Motor neuron (in vitro differentiated cells): ENCODE results near the gene FAM118B. TPM values are rescaled to one million over a fixed set of nuclear protein-coding genes. Genes with fewer than 3 reads are reported as not detected.
"Not testable (repeated sequence)": the region's sequence is repeated elsewhere in the genome, so short reads cannot be mapped to it uniquely, and the experiment has no call there.

ENCODE experiments used
- ATAC-seq, 8 experiments: fragments of 200-7000 bp; cut with Tn5 transposase; replicated peaks in 6 of 8; 2 replicates each; pipeline ENCODE4 v1.8.0; 2021; ENCODE audit warnings: mild to moderate bottlenecking in 8 of 8, moderate library complexity in 8 of 8
- H3K27ac ChIP-seq, 2 donors: fragments of 250-450 bp; sonication (Bioruptor Pico); 2 replicates each; pipeline ENCODE4 v1.9.0; 2021; ENCODE audit warnings: antibody characterized with exemption in 2 of 2, mild to moderate bottlenecking in 2 of 2, moderate library complexity in 1 of 2
- H3K4me1 ChIP-seq, 2 donors: fragments of 250-450 bp; sonication (Bioruptor Pico); replicated peaks in 1 of 2; 2 replicates each; pipeline ENCODE4 v1.6.1; 2021; ENCODE audit warnings: antibody characterized with exemption in 2 of 2, mild to moderate bottlenecking in 2 of 2, moderate library complexity in 1 of 2
- H3K4me3 ChIP-seq, 5 donors: fragments of 250-450 bp; sonication (Bioruptor Pico); 2 replicates each; pipeline ENCODE4 v1.9.0; 2021; ENCODE audit warnings: antibody characterized with exemption in 5 of 5, mild to moderate bottlenecking in 5 of 5, moderate library complexity in 4 of 5
- WGBS, 10 experiments: fragments of 450-650 bp; shearing (Covaris generic); methylation state at CpG; one replicate each; pipeline ENCODE4 v1.0.0; 2022; 5-methylcytosine and 5-hydroxymethylcytosine counted together
- in situ Hi-C, 9 experiments: fragments of 400-800 bp; cut with MboI; loops; one replicate each; pipeline ENCODE4 v1.15.0; 2021; ENCODE audit warnings: low sequenced_read_pairs in 9 of 9, low pct_unique_long_range_greater_than_20kb in 2 of 9; ENCODE audit not compliant: unreplicated experiment in 9 of 9
- total RNA-seq, 8 experiments: library from RNA; unstranded; fragments of 300-600 nt; gene quantifications; 2 replicates each; pipeline versions ENCODE4 v1.2.3 to v1.2.4, GENCODE V29; 2022

FAM118B gene
- total RNA-seq, 8 experiments from 2014 or later: 11.1 to 27.1 (median 19.9) TPM

- no peak for ATAC-seq
- in situ Hi-C loops: no loop called here
- H3K27ac ChIP-seq: no peak overlapping the region
- H3K4me3 ChIP-seq: no peak overlapping the region
- no peaks in the 10 kb centered on the region for H3K4me1 ChIP-seq
- WGBS, 10 experiments: 73 to 100% (median 90%) methylated on average over 3 to 6 of the region's 6 CpGs
These were observed 20.3 kb downstream of the FAM118B start for GRCh38 chr11:126231725-126232459.

GRCh38 chr11:126232683-126233082 lies 21.1 kb downstream of the FAM118B start:
- WGBS, 10 experiments: 82 to 100% (median 99%) methylated on average over 2 to 3 of the region's 3 CpGs
- ATAC-seq: no peak
- H3K27ac ChIP-seq: no peak overlapping the region

GRCh38 chr11:126233391-126233790 lies 21.8 kb downstream of the FAM118B start:
- H3K27ac ChIP-seq: no peak overlapping the region
- in situ Hi-C loops: no loop called here
- no peak overlapping the region for H3K4me3 ChIP-seq
- H3K4me1 ChIP-seq: no peaks in the 10 kb centered on the region
- no peak for ATAC-seq
- WGBS, 10 experiments: 89 to 100% (median 100%) methylated on average over 1 to 4 of the region's 4 CpGs; no CpG with 5 or more reads in 4 of the 10 experiments

More at GRCh38 chr11:126232683-126233082, 21.1 kb downstream of the FAM118B start:
- in situ Hi-C loops: no loop called here
- no peak overlapping the region for H3K4me3 ChIP-seq
- H3K4me1 ChIP-seq: no peaks in the 10 kb centered on the region

DNA sequence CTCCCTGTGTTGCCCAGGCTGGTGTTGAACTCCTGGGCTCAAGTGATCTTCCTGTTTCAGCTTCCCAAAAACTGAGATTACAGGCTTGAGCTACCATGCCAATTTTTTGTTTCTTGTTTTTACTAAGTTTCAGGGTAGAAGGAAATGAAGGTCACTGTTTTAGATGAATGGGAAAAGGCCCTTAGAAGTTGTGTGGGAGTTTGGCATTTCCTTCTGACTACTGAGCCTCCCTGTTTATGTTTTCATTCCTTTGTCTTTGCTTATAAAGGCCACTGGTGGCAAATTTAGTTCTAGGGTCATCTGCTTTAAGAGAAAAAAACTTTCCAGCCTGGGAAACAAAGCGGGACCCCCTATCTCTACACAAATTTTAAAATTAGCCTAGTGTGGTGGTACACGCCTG lies 35.1 kb downstream of the FAM118B start:
- ATAC-seq: no peak
- WGBS, 10 experiments: 40 to 100% (median 100%) methylated on average over 1 to 2 of the region's 2 CpGs; no CpG with 5 or more reads in 6 of the 10 experiments
- Histone ChIP-seq H3K4me1 (no peaks in the 10 kb centered on the region), H3K27ac (no peak overlapping the region), H3K4me3 (no peak overlapping the region)
- in situ Hi-C loops: no loop called here

DNA sequence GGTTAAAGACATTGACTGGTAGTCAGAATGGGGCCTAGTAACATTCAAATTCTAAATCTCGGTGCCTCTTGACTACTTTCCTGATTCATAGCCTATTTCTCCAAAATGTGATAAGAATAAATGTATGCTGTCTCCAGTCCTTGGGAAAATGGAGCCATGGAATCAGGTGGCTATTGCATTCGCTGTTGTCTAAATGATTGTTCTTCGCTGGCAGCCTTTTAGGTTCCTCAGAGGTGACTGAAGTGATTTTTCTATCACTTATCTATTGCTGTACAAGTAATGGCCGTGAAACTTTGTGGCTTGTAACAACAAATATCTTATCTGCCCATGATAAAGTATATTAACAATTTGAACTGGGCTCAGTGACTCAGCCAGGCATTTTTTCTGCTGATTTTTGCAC lies 41.7 kb downstream of the FAM118B start:
- Histone ChIP-seq H3K4me3 (no peak overlapping the region), H3K4me1 (no peaks in the 10 kb centered on the region), H3K27ac (no peak overlapping the region)
- WGBS, 10 experiments: 50 to 100% (median 94%) methylated on average over 1 to 4 of the region's 4 CpGs
- in situ Hi-C loops: no loop called here
- no peak for ATAC-seq

DNA sequence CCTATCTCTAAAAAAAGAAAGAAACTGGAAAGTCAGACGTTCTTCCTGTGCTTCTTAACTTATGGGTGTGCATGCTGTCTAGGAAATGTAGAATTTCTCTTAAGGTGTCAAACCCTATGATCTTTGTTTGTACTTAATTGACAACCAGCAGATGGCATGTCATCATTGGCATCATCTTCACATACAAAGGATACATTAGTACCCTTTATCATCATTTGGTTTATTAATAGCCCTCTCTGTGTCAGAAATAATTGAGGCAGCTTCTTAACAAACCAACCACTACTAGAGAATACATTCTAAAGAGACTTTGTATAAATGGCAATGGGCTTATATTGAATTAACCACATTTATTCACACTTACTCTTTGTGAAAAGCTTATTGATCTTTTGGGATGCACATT lies 43.2 kb downstream of the FAM118B start:
- Histone ChIP-seq H3K27ac (no peak overlapping the region), H3K4me1 (no peaks in the 10 kb centered on the region), H3K4me3 (no peak overlapping the region)
- 0 to 100% (median 100%) methylated on average over 1 of the region's 1 CpG; no CpG with 5 or more reads in 4 of the 10 experiments for WGBS, 10 experiments
- no peak for ATAC-seq
- in situ Hi-C loops: no loop called here

GRCh38 chr11:126255507-126255906 lies 43.9 kb downstream of the FAM118B start:
- H3K4me1 ChIP-seq, in situ Hi-C loops, H3K4me3 ChIP-seq, H3K27ac ChIP-seq, ATAC-seq: not testable (repeated sequence)
- 60 to 100% (median 97%) methylated on average over 1 to 5 of the region's 5 CpGs; no CpG with 5 or more reads in 2 of the 10 experiments for WGBS, 10 experiments

- Histone ChIP-seq H3K27ac (no peak overlapping the region), H3K4me1 (no peaks in the 10 kb centered on the region), H3K4me3 (no peak overlapping the region)
- ATAC-seq: no peak
- in situ Hi-C loops: no loop called here
- 76 to 100% (median 93%) methylated on average over 1 to 3 of the region's 4 CpGs; no CpG with 5 or more reads in 2 of the 10 experiments for WGBS, 10 experiments
These were observed 44.6 kb downstream of the FAM118B start for GRCh38 chr11:126256216-126256615.

DNA sequence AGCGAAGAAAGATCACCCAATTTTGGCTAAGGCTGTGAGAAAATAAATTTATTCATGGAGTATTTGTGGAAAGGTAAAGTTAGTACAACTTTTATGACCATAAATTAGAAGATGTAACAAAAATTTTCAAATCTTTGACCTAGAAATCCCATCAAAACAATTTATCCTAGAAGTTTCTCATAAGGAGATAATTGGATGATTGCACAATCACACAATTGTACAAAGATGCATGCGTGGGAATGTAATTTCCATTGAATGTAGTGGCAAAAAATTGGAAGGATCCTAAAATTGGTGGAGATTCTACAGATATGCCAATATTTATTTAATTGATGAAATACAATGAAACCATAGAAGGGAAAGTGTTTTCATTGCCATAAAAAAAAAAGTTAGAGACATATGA lies 45.6 kb downstream of the FAM118B start:
- no peaks in the 10 kb centered on the region for H3K4me1 ChIP-seq
- in situ Hi-C loops: no loop called here
- no peak overlapping the region for H3K4me3 ChIP-seq
- WGBS, 10 experiments: 33 to 100% (median 98%) methylated on average over 1 to 2 of the region's 2 CpGs
- ATAC-seq: no peak
- H3K27ac ChIP-seq: no peak overlapping the region

- WGBS, 10 experiments: 60 to 100% (median 100%) methylated on average over 1 to 2 of the region's 2 CpGs; no CpG with 5 or more reads in 1 of the 10 experiments
- Histone ChIP-seq H3K4me1 (no peaks in the 10 kb centered on the region), H3K4me3 (no peak overlapping the region), H3K27ac (no peak overlapping the region)
- in situ Hi-C loops: no loop called here
- no peak for ATAC-seq
These were observed 46.2 kb downstream of the FAM118B start for GRCh38 chr11:126257764-126258163.

DNA sequence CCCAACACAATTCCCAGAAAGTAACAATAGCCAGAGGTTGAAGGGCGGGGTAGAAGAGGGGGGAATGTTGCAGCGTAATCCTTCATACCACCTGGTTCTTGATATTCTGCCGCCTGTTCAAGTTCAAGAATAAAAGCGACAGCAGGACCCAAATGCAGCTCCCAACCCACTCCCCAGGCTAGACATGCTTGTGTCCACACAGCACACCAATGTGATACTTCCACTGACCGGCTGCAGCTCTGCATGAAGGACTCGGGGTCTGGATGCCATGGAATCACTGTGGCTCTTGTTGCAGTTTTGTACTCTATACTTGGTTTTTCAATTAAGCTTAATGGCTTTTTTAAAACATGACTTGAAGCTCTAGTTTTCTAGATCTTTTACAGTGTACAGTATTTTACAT lies 50.6 kb downstream of the FAM118B start:
- H3K4me3 ChIP-seq: no peak overlapping the region
- in situ Hi-C loops: no loop called here
- ATAC-seq: peak in 1 of 8 experiments; percentile 18
- peaks cover under 1 to 2% of the 10 kb centered on the region in 2 donors for H3K4me1 ChIP-seq
- 89 to 100% (median 98%) methylated on average over 2 to 5 of the region's 6 CpGs; no CpG with 5 or more reads in 4 of the 10 experiments for WGBS, 10 experiments
- no peak overlapping the region for H3K27ac ChIP-seq

GRCh38 chr11:126263489-126263888 lies 51.9 kb downstream of the FAM118B start:
- peak in 3 of 8 experiments; percentile 4 to 27 (median 20) for ATAC-seq
- in situ Hi-C loops: no loop called here
- peaks cover 7 to 10% of the 10 kb centered on the region in 2 donors for H3K4me1 ChIP-seq
- H3K4me3 ChIP-seq: no peak overlapping the region
- H3K27ac ChIP-seq: no peak overlapping the region
- WGBS, 10 experiments: 72 to 100% (median 96%) methylated on average over 1 to 4 of the region's 6 CpGs; no CpG with 5 or more reads in 6 of the 10 experiments

DNA sequence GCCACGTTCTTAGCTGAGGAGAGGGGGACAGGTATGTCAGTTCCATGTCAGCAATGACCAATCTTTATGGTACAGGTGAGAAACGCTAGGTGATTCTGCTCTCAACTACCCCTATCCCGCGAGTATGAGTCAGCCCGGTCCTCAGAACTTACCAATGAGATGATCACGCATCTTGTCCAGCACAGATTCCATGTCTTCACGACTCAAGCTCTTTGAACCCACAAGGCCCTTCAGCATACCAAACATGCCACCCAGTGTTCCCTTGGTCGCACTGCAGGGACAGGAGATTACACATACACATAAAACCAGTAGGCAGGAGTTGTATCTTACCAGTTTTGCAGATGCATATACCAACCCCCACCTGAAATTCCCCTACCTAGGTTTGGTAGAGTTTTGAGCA lies 54.2 kb downstream of the FAM118B start:
- WGBS, 10 experiments: 75 to 100% (median 90%) methylated on average over 1 to 7 of the region's 8 CpGs; no CpG with 5 or more reads in 3 of the 10 experiments
- no peak for ATAC-seq
- in situ Hi-C loops: no loop called here

GRCh38 chr11:126267650-126268049 lies 56.1 kb downstream of the FAM118B start:
- Histone ChIP-seq H3K4me1 (peaks cover 10 to 17% of the 10 kb centered on the region in 2 donors), H3K27ac (peak overlapping the region; percentile 96 to 100), H3K4me3 (peak overlapping the region; percentile 71 to 96 (median 78))
- in situ Hi-C loops: no loop called here
- WGBS, 10 experiments: 18 to 100% (median 73%) methylated on average over 1 to 4 of the region's 6 CpGs; no CpG with 5 or more reads in 2 of the 10 experiments
- no peak for ATAC-seq

More for the DNA sequence above, 54.2 kb downstream of the FAM118B start:
- Histone ChIP-seq H3K4me1 (peaks cover 10 to 17% of the 10 kb centered on the region in 2 donors), H3K4me3 (no peak overlapping the region), H3K27ac (no peak overlapping the region)
